Gastrocnemius medialis (tissue), 4 donors: ENCODE data around the gene YPEL5. TPM values are rescaled to one million over a fixed set of nuclear protein-coding genes. Genes with fewer than 3 reads are reported as not detected.

ENCODE experiments used
- ATAC-seq, 2 donors: fragments of 150-250 bp; one replicate each; pipeline ENCODE4 v1.9.1; 2016
- DNase-seq, 2 donors: peaks; one replicate each; pipeline ENCODE4 v3.0.0-alpha.2; 2019
- H3K27ac ChIP-seq, 4 donors: fragments of 200-600 bp; sonication (generic); 1 replicate in 1 of 4; 2 replicates in 3 of 4; pipeline ENCODE4 v1.5.1; 2016 to 2018; ENCODE audit warnings: mild to moderate bottlenecking in 2 of 4, moderate library complexity in 1 of 4
- H3K27me3 ChIP-seq, 3 donors: fragments of 200-600 bp; sonication (generic) in 2 of 3; 1 replicate in 1 of 3; 2 replicates in 2 of 3; pipeline versions ENCODE4 v1.5.1 to v1.6.0; 2016 to 2019; ENCODE audit warnings: mild to moderate bottlenecking in 1 of 3, moderate library complexity in 1 of 3
- H3K36me3 ChIP-seq, 2 donors: fragments of 200-600 bp; sonication (generic) in 1 of 2; one replicate each; pipeline ENCODE4 v1.5.1; 2017 to 2018
- H3K4me1 ChIP-seq, 2 donors: fragments of 200-600 bp; sonication (generic) in 1 of 2; one replicate each; pipeline ENCODE4 v1.5.1; 2016 to 2017; ENCODE audit warnings: mild to moderate bottlenecking in 2 of 2
- H3K4me3 ChIP-seq, 4 donors: fragments of 200-600 bp; sonication (generic) in 3 of 4; 1 replicate in 1 of 4; 2 replicates in 3 of 4; pipeline ENCODE4 v1.5.1; 2016 to 2019; ENCODE audit warnings: mild to moderate bottlenecking in 2 of 4
- H3K9me3 ChIP-seq, 3 donors: fragments of 200-600 bp; sonication (generic) in 2 of 3; 1 replicate in 1 of 3; 2 replicates in 2 of 3; pipeline ENCODE4 v1.5.1; 2016 to 2019
- POLR2A ChIP-seq, 2 donors: fragments of 450-650 bp; IDR thresholded peaks; one replicate each; pipeline ENCODE4 v1.6.1; 2017; ENCODE audit warnings: antibody characterized with exemption in 2 of 2, mild to moderate bottlenecking in 2 of 2, moderate library complexity in 2 of 2
- in situ Hi-C, 4 donors: fragments of 200-750 bp; cut with MboI; loops; one replicate each; pipeline versions ENCODE4 v1.15.0 to v1.8.0; 2017; ENCODE audit warnings: low sequenced_read_pairs in 4 of 4
- intact Hi-C: fragments of 100-400 bp; cut with DNase I; formaldehyde crosslinking; loops from one replicate; pipeline ENCODE4 v1.15.1; 2023; ENCODE audit warnings: low total_unique reads
- total RNA-seq, 4 donors: library from RNA; depleted of rRNA; stranded (reverse); fragments of >200 nt; gene quantifications; one replicate each; pipeline versions ENCODE4 v1.1.0 to v1.2.3, GENCODE V29; 2016
- TF ChIP-seq, protein P1 (sequence below), 5 experiments: fragments of 450-650 bp in 3 of 5; fragments of 200-600 bp in 2 of 5; sonication (generic) in 2 of 5; IDR thresholded peaks in 4 of 5; conservative IDR thresholded peaks in 1 of 5; 1 replicate in 4 of 5; 2 replicates in 1 of 5; pipeline ENCODE4 v1.5.1; 2016 to 2019; ENCODE audit warnings: antibody characterized with exemption in 5 of 5, mild to moderate bottlenecking in 3 of 5, moderate library complexity in 3 of 5

The YPEL5 gene
- total RNA-seq, 4 donors from 2014 or later = 31.4 to 76.7 (median 53.9) TPM

- H3K36me3 ChIP-seq = no peaks in the 10 kb centered on the region
- H3K4me1 ChIP-seq = no peaks in the 10 kb centered on the region
- no peak overlapping the region for H3K27ac ChIP-seq
- in situ Hi-C loops (loop anchor here (5.0 to 25.0 kb wide), 4 partner anchors 496 to 1128 kb away; no protein-coding TSS in a partner anchor), intact Hi-C loops (loop anchor here (5.0 kb wide), 2 partner anchors 47 to 483 kb away; no protein-coding TSS in a partner anchor)
- no peak for ATAC-seq
- no peak overlapping the region for H3K4me3 ChIP-seq
- DNase-seq = no peak
- H3K9me3 ChIP-seq = no peaks in the 10 kb centered on the region
- H3K27me3 ChIP-seq = no peaks in the 10 kb centered on the region
- no peak for TF ChIP-seq POLR2A (IDR thresholded peaks at IDR 0.05)
- TF ChIP-seq, protein P1, sequence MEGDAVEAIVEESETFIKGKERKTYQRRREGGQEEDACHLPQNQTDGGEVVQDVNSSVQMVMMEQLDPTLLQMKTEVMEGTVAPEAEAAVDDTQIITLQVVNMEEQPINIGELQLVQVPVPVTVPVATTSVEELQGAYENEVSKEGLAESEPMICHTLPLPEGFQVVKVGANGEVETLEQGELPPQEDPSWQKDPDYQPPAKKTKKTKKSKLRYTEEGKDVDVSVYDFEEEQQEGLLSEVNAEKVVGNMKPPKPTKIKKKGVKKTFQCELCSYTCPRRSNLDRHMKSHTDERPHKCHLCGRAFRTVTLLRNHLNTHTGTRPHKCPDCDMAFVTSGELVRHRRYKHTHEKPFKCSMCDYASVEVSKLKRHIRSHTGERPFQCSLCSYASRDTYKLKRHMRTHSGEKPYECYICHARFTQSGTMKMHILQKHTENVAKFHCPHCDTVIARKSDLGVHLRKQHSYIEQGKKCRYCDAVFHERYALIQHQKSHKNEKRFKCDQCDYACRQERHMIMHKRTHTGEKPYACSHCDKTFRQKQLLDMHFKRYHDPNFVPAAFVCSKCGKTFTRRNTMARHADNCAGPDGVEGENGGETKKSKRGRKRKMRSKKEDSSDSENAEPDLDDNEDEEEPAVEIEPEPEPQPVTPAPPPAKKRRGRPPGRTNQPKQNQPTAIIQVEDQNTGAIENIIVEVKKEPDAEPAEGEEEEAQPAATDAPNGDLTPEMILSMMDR (IDR thresholded peaks at IDR 0.05 in 4 of 5, conservative IDR thresholded peaks at IDR 0.05 in 1 of 5) = no peak
Measured at GRCh38 chr2:30209227-30209626, 62.4 kb downstream of the YPEL5 start.

Other genes starting within 250 kb of the YPEL5 start
- gene ALK, start 225.4 kb upstream of the YPEL5 start, total RNA-seq = not detected
- gene LBH, start 84.5 kb downstream of the YPEL5 start, total RNA-seq = 10 to 100 TPM in 2 of 4 donors, 1 to 10 TPM in 2; 5.4 to 37.6 (median 12.5) TPM